Pancreas (tissue), 10 donors: ENCODE results near the gene CUX1. TPM values are rescaled to one million over a fixed set of nuclear protein-coding genes. Genes with fewer than 3 reads are reported as not detected.

ENCODE experiments used
- ATAC-seq, 4 donors: fragments of 200-7000 bp; cut with Tn5 transposase; one replicate each; pipeline versions ENCODE4 v1.8.0 to v1.9.1; 2020; ENCODE audit warnings: mild to moderate bottlenecking in 4 of 4, moderate library complexity in 4 of 4
- DNase-seq, 6 donors: peaks; one replicate each; pipeline ENCODE4 v3.0.0-alpha.2; 2020
- FAIRE-seq: peaks from 2 replicates; lab custom pipeline; 2012; peaks lifted over from hg19 to GRCh38; lab: Jason Lieb, UNC
- H3K27ac ChIP-seq, 4 donors: fragments of 200-600 bp; sonication (generic); 1 replicate in 3 of 4; 2 replicates in 1 of 4; pipeline versions ENCODE4 v1.5.0 to v1.8.0; 2020
- H3K27me3 ChIP-seq, 4 donors: fragments of 200-600 bp; one replicate each; pipeline ENCODE4 v1.8.0; 2021
- H3K36me3 ChIP-seq, 3 donors: fragments of 200-600 bp; sonication (generic) in 1 of 3; one replicate each; pipeline versions ENCODE4 v1.5.0 to v1.8.0; 2020 to 2021
- H3K4me1 ChIP-seq, 3 donors: fragments of 200-600 bp; one replicate each; pipeline ENCODE4 v1.8.0; 2021
- H3K4me3 ChIP-seq, 4 donors: fragments of 200-600 bp; sonication (generic) in 2 of 4; one replicate each; pipeline versions ENCODE4 v1.5.0 to v1.8.0; 2020 to 2021
- H3K9me3 ChIP-seq, 4 donors: fragments of 200-600 bp; one replicate each; pipeline ENCODE4 v1.8.0; 2021
- CTCF ChIP-seq, 4 donors: fragments of 200-600 bp; sonication (generic) in 3 of 4; IDR thresholded peaks; one replicate each; pipeline versions ENCODE4 v1.5.0 to v1.8.0; 2021; ENCODE audit warnings: antibody characterized with exemption in 4 of 4
- WGBS, 2 donors: extraction: QIAGEN DNeasy Blood & Tissue Kit; methylation state at CpG; one replicate each; pipeline ENCODE4 v1.1.7; 2013; 5-methylcytosine and 5-hydroxymethylcytosine counted together
- intact Hi-C, 3 donors: fragments of 100-400 bp; cut with DNase I; formaldehyde crosslinking; loops; one replicate each; pipeline versions ENCODE4 v1.11.1 to v1.14.2; 2022
- polyA plus RNA-seq, 2 donors: library from polyadenylated mRNA; stranded (reverse); fragments of 200-250 nt; gene quantifications; one replicate each; pipeline ENCODE4 v1.2.3, GENCODE V29; 2013
- total RNA-seq, 6 donors: library from RNA; stranded (reverse); fragmentation: NEBNext Ultra II Directional in 4 of 6; extraction: Animal tissue kit (Norgen Biotek cat#: 25700) in 4 of 6; gene quantifications; one replicate each; pipeline versions ENCODE4 v1.2.1 to v1.2.4, GENCODE V29; 2021 to 2023
- donor health status: healthy with polysubstance abuse.
- donor health status: DM: no; HTN: no; CAD: no; lungs with moderate emphysema.
- donor health status: DM: no; HTN: no; CAD: no.
- donor health status: control.
- donor health status: control.
- donor health status: Bipolar disorder and iron deficiency.
- donor health status: DM: yes; HTN: yes; CAD: no.
- donor health status: DM: no; HTN: no; CAD: no.
- donor health status: DM: no; HTN: no; CAD: no.
- donor health status: DM: yes; HTN: yes; CAD: no.

CUX1 gene
- total and polyA plus RNA-seq, 8 donors, result 18.9 to 61.2 (median 45.1) TPM

GRCh38 chr7:101890749-101891523 is 73.5 kb downstream of the CUX1 start:
- Histone ChIP-seq H3K9me3 (no peaks in the 10 kb centered on the region), H3K4me1 (peaks cover 0 to 2% (median 0%) of the 10 kb centered on the region in 3 donors), H3K27ac (no peak overlapping the region), H3K36me3 (no peaks in the 10 kb centered on the region), H3K4me3 (no peak overlapping the region), H3K27me3 (no peaks in the 10 kb centered on the region)
- DNase-seq (no peak), ATAC-seq (no peak), FAIRE-seq (no peak)
- 91 to 94% methylated on average over 7 of the region's 7 CpGs for WGBS, 2 donors
- intact Hi-C loops, result no loop called here
- TF ChIP-seq CTCF (IDR thresholded peaks at IDR 0.05), result no peak

- H3K4me3 ChIP-seq, result no peak overlapping the region
- ATAC-seq (no peak), DNase-seq (no peak), FAIRE-seq (no peak)
- intact Hi-C loops, result no loop called here
- no peaks in the 10 kb centered on the region for H3K36me3 ChIP-seq
- H3K4me1 ChIP-seq, result no peaks in the 10 kb centered on the region
- H3K9me3 ChIP-seq, result no peaks in the 10 kb centered on the region
- 86 to 87% methylated on average over 11 of the region's 11 CpGs for WGBS, 2 donors
- no peaks in the 10 kb centered on the region for H3K27me3 ChIP-seq
- H3K27ac ChIP-seq, result no peak overlapping the region
- no peak for TF ChIP-seq CTCF (IDR thresholded peaks at IDR 0.05)
These were observed 74.7 kb downstream of the CUX1 start for GRCh38 chr7:101891936-101892640.

GRCh38 chr7:101893341-101894082 is 76.1 kb downstream of the CUX1 start:
- 93 to 94% methylated on average over 13 of the region's 13 CpGs for WGBS, 2 donors
- Histone ChIP-seq H3K36me3 (no peaks in the 10 kb centered on the region), H3K27ac (no peak overlapping the region), H3K27me3 (no peaks in the 10 kb centered on the region), H3K4me1 (no peaks in the 10 kb centered on the region), H3K4me3 (no peak overlapping the region), H3K9me3 (no peaks in the 10 kb centered on the region)
- intact Hi-C loops, result no loop called here
- DNase-seq (no peak), ATAC-seq (no peak), FAIRE-seq (no peak)
- no peak for TF ChIP-seq CTCF (IDR thresholded peaks at IDR 0.05)

GRCh38 chr7:101896316-101896715 is 78.9 kb downstream of the CUX1 start:
- Histone ChIP-seq H3K27me3 (no peaks in the 10 kb centered on the region), H3K36me3 (no peaks in the 10 kb centered on the region), H3K27ac (no peak overlapping the region), H3K4me1 (peaks cover 0 to 2% (median 0%) of the 10 kb centered on the region in 3 donors), H3K4me3 (no peak overlapping the region), H3K9me3 (no peaks in the 10 kb centered on the region)
- intact Hi-C loops, result no loop called here
- WGBS, 2 donors, result 92% methylated on average over 9 of the region's 9 CpGs
- no peak for ATAC-seq
- DNase-seq, result no peak
- no peak for FAIRE-seq
- TF ChIP-seq CTCF (IDR thresholded peaks at IDR 0.05), result no peak
